Measurements from ENCODE around the gene ECE1.

ECE1 gene

DNA sequence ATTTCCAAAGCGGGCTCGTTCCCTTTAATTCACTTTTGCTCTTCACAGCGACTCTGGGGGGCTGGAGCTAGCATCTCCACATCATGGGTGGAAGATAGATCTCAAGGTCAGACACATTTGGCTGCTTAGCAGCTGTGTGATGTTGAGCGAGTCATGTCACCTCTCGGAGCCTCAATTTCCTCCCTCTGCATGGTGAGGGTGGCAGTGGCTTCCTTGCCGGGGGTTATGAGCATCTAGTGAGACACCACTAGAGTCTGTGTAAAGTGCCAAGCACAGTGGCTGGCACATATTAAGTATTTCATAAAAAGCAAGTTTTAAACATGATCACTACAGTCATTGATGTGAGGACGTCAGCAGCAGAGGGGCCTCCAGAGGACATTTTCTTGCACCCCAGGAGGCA is 16.9 kb upstream of the ECE1 start:
- H3K4me3 ChIP-seq (replicated peaks; ENCODE audit: low read depth, low read length), result no peak overlapping the region
- TF ChIP-seq, protein P1, sequence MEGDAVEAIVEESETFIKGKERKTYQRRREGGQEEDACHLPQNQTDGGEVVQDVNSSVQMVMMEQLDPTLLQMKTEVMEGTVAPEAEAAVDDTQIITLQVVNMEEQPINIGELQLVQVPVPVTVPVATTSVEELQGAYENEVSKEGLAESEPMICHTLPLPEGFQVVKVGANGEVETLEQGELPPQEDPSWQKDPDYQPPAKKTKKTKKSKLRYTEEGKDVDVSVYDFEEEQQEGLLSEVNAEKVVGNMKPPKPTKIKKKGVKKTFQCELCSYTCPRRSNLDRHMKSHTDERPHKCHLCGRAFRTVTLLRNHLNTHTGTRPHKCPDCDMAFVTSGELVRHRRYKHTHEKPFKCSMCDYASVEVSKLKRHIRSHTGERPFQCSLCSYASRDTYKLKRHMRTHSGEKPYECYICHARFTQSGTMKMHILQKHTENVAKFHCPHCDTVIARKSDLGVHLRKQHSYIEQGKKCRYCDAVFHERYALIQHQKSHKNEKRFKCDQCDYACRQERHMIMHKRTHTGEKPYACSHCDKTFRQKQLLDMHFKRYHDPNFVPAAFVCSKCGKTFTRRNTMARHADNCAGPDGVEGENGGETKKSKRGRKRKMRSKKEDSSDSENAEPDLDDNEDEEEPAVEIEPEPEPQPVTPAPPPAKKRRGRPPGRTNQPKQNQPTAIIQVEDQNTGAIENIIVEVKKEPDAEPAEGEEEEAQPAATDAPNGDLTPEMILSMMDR (IDR thresholded peaks at IDR 0.05; ENCODE audit: low read depth, low read length, missing control alignments), result no peak
- no peak for DNase-seq (ENCODE audit: extremely low read depth, low read depth)

DNA sequence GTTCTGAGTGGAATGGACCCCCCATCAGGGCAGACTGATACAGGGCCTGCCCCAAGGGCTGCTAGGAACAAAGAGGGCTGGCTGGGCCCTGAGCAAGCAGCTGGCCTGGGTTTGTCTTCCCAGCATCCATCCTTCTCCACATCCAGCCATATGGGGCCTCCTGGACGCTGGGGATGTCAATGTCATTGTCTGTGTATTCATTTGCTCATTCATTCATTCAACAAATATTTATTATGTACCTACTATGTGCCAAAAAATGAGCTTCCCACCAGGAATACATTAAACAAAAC is 15.6 kb upstream of the ECE1 start:
- H3K4me3 ChIP-seq (replicated peaks; ENCODE audit: low read depth, low read length), result no peak overlapping the region
- TF ChIP-seq, protein P1 (IDR thresholded peaks at IDR 0.05; ENCODE audit: low read depth, low read length, missing control alignments), result no peak
- no peak for DNase-seq (ENCODE audit: extremely low read depth, low read depth)

DNA sequence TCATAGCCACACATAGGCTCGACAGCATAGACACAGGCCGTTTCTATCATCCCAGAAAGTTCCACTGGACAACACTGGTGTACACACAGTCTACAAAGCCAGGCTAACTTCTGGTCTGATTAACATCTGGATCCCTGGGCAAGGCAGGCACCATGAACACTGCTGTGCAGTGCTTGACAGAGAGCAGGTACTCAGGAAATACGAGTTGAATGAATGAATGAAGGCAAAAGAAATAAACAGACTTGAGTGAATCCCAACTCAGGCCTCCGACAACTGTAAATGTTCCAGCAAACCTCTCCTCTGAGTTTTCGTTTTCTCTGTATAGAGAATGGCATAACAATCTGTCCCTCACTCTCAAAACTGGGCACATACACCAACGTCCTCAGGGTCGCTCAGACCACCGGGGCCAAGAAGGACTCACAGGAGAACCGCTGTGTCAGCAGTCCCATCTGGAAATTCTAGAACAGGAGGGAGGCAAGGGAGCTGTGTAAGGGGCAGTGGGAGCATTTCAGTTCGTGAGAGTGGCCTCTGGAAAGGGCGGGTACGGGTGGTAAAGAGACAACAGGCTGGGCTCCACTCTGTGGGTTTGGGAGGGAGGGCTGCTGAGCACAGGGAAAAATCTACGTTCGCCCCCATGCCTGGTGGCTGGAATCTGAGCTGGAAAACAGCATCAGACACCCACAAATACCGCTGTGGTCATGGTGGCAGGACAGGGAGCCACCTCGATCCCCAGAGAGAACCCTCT is 15.1 kb upstream of the ECE1 start:
- TF ChIP-seq, protein P1 (IDR thresholded peaks at IDR 0.05; ENCODE audit: low read depth, low read length, missing control alignments), result no peak
- no peak for DNase-seq (ENCODE audit: extremely low read depth, low read depth)
- H3K4me3 ChIP-seq (replicated peaks; ENCODE audit: low read depth, low read length), result no peak overlapping the region

DNA sequence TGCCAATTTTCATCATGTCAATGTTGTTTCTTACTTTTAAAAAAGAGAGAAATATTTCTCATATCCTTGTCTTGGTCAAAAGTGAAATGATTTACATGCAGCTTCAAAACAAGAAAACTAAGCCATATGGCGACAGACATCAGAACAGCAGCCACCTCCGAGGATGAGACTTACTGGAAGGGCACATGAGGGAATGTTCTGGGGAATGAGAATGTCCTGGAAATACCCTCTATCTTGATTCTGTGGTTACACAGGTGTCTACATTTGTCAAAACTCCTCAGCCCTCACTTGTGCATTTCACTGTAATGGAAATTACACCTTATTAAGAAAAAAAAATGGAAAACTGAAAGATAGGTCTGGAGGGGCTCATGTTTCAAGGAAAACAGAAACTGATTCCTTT is 14.2 kb upstream of the ECE1 start:
- DNase-seq (ENCODE audit: extremely low read depth, low read depth), result no peak
- TF ChIP-seq, protein P1 (IDR thresholded peaks at IDR 0.05; ENCODE audit: low read depth, low read length, missing control alignments), result no peak

DNA sequence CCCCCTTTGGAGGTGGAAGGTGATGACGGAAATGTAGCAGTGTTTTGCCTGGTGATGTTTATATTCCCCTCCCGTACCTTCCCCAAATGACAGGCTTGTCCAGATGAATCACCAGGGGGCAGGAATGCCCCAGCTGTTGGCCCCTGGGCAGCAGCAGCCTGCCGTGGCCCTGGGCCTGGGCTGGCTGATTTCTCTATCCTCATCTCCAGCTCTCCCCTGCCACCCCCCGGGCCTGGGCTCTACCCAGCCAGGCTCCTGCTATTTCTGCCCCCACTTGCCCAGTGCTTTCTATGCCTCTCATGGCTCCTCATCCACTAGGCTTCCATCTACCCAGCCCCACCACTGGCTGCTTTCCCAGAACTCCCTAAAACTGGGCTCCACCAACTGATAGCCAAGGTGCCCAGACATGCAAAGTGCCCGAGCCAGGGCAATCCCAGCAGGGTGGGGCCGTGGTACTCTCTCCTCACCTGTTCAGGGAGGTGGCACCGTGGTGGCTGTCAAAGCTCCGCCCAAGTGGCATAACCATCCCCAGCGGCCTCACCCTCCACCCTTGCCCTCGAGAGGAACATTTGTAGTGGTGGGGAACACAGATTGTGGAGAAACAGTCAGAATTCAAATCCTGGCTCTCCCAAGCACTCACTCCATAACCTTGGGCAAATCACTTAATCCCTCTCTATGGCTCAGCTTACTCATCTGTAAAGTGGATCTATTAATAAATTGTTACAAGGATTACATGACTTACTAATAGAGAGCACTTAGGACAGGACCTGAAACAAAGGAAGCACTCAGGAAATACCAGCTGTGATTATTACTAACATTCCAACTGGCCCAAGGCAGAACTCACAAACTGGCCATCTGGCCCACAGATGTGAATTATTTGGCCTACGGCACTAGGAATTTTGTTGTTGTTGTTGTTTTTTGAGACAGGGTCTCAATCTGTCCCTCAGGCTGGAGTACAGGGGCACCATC is 12.8 kb upstream of the ECE1 start:
- peak; percentile 97 for DNase-seq (ENCODE audit: extremely low read depth, low read depth)
- no peak overlapping the region for H3K4me3 ChIP-seq (replicated peaks; ENCODE audit: low read depth, low read length)
- TF ChIP-seq, protein P1 (IDR thresholded peaks at IDR 0.05; ENCODE audit: low read depth, low read length, missing control alignments), result no peak

More for the DNA sequence above, 14.2 kb upstream of the ECE1 start:
- no peak overlapping the region for H3K4me3 ChIP-seq (replicated peaks; ENCODE audit: low read depth, low read length)

DNA sequence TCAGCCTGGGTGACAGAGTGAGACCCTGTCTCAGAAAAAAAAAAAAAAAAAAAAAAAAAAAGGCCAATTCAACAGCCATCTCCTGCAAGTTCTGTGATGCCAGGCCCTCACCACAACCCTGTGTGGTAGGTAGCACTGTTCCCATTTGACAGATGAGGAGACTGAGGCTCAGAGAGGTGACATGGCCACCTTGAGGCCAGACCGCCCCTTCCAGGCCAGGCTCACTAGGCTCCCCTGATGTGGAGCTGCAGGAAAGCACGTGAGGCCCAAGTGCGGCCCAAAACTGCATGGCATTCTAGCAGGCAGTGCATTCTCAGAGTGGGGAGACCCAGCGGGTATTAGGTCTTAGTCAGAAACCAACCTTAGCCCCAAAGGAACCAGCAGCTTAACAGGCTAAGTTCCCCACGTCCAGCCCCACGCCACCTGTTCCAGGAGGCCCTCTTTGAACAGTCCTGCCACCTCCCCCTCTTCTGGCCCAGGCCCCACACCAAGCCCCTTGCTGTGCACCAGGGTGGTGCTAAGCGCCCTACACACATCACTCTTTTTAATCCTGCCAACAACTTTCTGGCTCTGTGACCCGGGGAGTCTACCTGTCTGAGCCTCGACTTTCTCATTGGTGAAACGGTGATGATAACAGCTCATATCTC is 11.7 kb upstream of the ECE1 start:
- no peak overlapping the region for H3K4me3 ChIP-seq (replicated peaks; ENCODE audit: low read depth, low read length)
- no peak for DNase-seq (ENCODE audit: extremely low read depth, low read depth)
- TF ChIP-seq, protein P1 (IDR thresholded peaks at IDR 0.05; ENCODE audit: low read depth, low read length, missing control alignments), result no peak

All from HFF-Myc (cell line).